Measurements from ENCODE around the gene DFFA.
"Not testable (repeated sequence)": the region's sequence is repeated elsewhere in the genome, so short reads cannot be mapped to it uniquely, and the experiment has no call there.

The DFFA gene

DNA sequence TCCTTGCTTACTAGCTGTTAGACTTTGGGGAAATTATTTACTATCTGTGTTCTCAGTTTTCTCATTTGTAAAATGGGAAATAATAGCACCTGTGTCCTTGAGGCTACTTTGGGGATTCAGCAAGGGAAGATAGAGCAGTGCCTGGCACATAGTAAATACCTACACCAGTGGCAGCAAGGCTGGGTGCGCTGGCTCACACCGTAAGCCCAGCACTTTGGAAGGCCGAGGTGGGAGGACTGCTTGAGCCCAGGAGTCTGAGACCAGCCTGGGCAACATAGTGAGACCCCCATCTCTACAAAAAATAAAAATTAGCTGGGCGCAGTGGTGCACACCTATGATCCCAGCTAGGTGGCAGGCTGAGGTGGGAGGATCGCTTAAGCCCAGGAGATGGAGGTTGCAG, 50.7 kb downstream of the DFFA start:
- Histone ChIP-seq H3K36me3 (peaks cover 11% of the 10 kb centered on the region), H3K9me3 (no peaks in the 10 kb centered on the region), H3K27me3 (no peaks in the 10 kb centered on the region), H3K4me1 (no peaks in the 10 kb centered on the region; the same call in none of the 2 replicates), H3K4me3 (ENCODE audit: low read depth, low read length) (no peak overlapping the region)
- no peak for DNase-seq
- TF ChIP-seq CTCF (IDR thresholded peaks at IDR 0.05; ENCODE audit: low read depth, low read length) = no peak

DNA sequence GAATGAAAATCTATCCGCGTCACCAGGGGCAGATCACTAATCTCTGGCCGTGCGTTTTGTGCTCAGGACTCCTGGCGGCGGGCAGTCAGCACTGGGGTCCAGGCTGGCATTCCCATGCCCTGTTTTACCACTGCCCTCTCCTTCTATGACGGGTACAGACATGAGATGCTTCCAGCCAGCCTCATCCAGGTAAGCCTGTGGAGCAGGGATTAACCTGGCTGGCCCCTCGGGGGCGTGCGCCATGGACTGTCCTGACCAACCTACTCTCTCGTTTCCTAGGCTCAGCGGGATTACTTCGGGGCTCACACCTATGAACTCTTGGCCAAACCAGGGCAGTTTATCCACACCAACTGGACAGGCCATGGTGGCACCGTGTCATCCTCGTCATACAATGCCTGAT, 53.0 kb downstream of the DFFA start:
- DNase-seq = no peak
- no peak overlapping the region for H3K4me3 ChIP-seq (ENCODE audit: low read depth, low read length)
- no peaks in the 10 kb centered on the region; the same call in 1 of the 2 replicates for H3K4me1 ChIP-seq
- H3K9me3 ChIP-seq = no peaks in the 10 kb centered on the region
- TF ChIP-seq CTCF (IDR thresholded peaks at IDR 0.05; ENCODE audit: low read depth, low read length) = no peak
- H3K36me3 ChIP-seq = peaks cover 15% of the 10 kb centered on the region
- H3K27me3 ChIP-seq = no peaks in the 10 kb centered on the region

DNA sequence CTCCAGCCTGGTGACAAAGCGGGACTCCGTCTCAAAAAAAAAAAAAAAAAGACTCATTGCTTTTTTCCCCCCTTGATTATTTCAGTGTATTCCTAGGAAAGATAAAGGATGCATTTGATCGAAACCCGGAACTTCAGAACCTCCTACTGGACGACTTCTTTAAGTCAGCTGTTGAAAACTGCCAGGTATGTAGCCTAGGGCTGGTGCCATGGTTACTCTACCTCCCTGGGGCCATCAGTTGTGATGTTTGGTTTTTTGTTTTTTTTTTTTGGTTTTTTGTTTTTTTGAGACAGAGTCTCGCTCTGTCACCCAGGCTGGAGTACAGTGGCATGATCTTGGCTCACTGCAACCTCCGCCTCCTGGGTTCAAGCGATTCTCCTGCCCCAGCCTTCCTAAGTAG, 53.6 kb downstream of the DFFA start:
- H3K4me3 ChIP-seq (ENCODE audit: low read depth, low read length); H3K4me1 ChIP-seq; H3K27me3 ChIP-seq; DNase-seq; H3K9me3 ChIP-seq: not testable (repeated sequence)
- peaks cover 15% of the 10 kb centered on the region for H3K36me3 ChIP-seq

DNA sequence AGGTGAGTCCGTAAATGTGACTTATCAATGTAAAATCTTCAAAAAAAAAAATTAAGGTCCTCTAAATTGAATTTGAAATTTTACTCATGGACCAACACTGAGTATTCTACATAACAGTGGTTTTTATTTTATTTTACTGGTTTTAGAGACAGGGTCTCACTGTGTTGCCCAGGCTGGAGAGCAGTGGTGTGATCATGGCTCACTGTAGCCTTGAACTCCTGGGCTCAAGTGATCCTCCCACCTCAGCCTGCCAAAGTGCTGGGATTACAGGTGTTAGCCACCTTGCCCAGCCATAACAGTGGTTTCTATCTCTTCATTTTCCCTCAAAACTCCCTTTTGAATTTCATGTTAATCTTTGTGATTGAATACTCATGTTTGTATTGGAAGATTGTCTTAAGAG, 56.4 kb downstream of the DFFA start:
- H3K27me3 ChIP-seq; H3K4me3 ChIP-seq (ENCODE audit: low read depth, low read length); DNase-seq; H3K9me3 ChIP-seq; H3K4me1 ChIP-seq: not testable (repeated sequence)
- peaks cover 28% of the 10 kb centered on the region for H3K36me3 ChIP-seq

GRCh38 chr1:10415211-10415930, 57.0 kb downstream of the DFFA start:
- H3K9me3 ChIP-seq = no peaks in the 10 kb centered on the region
- peaks cover 28% of the 10 kb centered on the region for H3K36me3 ChIP-seq
- no peaks in the 10 kb centered on the region for H3K4me1 ChIP-seq
- no peak overlapping the region for H3K4me3 ChIP-seq (ENCODE audit: low read depth, low read length)
- no peaks in the 10 kb centered on the region for H3K27me3 ChIP-seq
- no peak for TF ChIP-seq CTCF (IDR thresholded peaks at IDR 0.05; ENCODE audit: low read depth, low read length)
- DNase-seq = no peak

GRCh38 chr1:10407201-10407600, 65.1 kb downstream of the DFFA start:
- TF ChIP-seq CTCF (IDR thresholded peaks at IDR 0.05; ENCODE audit: low read depth, low read length) = no peak
- no peak overlapping the region for H3K4me3 ChIP-seq (ENCODE audit: low read depth, low read length)
- H3K36me3 ChIP-seq = peaks cover 33% of the 10 kb centered on the region

More at GRCh38 chr1:10407201-10407600, 65.1 kb downstream of the DFFA start:
- DNase-seq = no peak
- no peaks in the 10 kb centered on the region for H3K9me3 ChIP-seq
- H3K4me1 ChIP-seq = no peaks in the 10 kb centered on the region
- H3K27me3 ChIP-seq = no peaks in the 10 kb centered on the region

All from BE2C (cell line).